WTC11 (cell line): ENCODE data around the gene FCHO1. TPM values are rescaled to one million over a fixed set of nuclear protein-coding genes. Genes with fewer than 3 reads are reported as not detected.

Experiments used
- ATAC-seq: fragments of 200-7000 bp; cut with Tn5 transposase; 2 replicates; pipeline ENCODE4 v1.10.0; 2021; ENCODE audit warnings: mild to moderate bottlenecking, moderate library complexity
- CTCF ChIA-PET: fragments of 300-600 bp; sonication (Branson Sonifier 250); formaldehyde crosslinking; loops from one replicate; lab custom pipeline; 2021; ENCODE audit warnings: antibody characterized with exemption; lab: Charles Lee
- POLR2A ChIA-PET: fragments of 350-600 bp; sonication (Branson Sonifier 250); formaldehyde crosslinking; loops from one replicate; lab custom pipeline; 2021; ENCODE audit warnings: antibody characterized with exemption; lab: Charles Lee
- DNase-seq: peaks from one replicate; pipeline ENCODE4 v3.0.0; 2021; ENCODE audit warnings: low spot score
- H3K27ac Mint-ChIP-seq: 2 replicates; pipeline ENCODE4 v1.8.0; 2021; ENCODE audit warnings: mixed read lengths
- H3K27me3 Mint-ChIP-seq: 2 replicates; pipeline ENCODE4 v1.8.0; 2021; ENCODE audit warnings: low read depth, mild to moderate bottlenecking, moderate library complexity, mixed read lengths
- H3K36me3 Mint-ChIP-seq: 2 replicates; pipeline ENCODE4 v1.8.0; 2021; ENCODE audit warnings: mixed read lengths
- H3K4me1 Mint-ChIP-seq: 2 replicates; pipeline ENCODE4 v1.8.0; 2022; ENCODE audit warnings: mixed read lengths
- H3K4me3 Mint-ChIP-seq: 2 replicates; pipeline ENCODE4 v1.8.0; 2021; ENCODE audit warnings: mild to moderate bottlenecking, moderate library complexity, mixed read lengths
- H3K9me3 Mint-ChIP-seq: 2 replicates; pipeline ENCODE4 v1.8.0; 2021; ENCODE audit warnings: mixed read lengths
- ESRRA ChIP-seq: sonication (generic); formaldehyde crosslinking; IDR thresholded peaks from 2 replicates; pipeline ENCODE4 v1.8.1; 2022; ENCODE audit warnings: mild to moderate bottlenecking, missing genetic modification reagents, borderline replicate concordance
- FOXK1 ChIP-seq: sonication (generic); formaldehyde crosslinking; IDR thresholded peaks from 2 replicates; pipeline ENCODE4 v1.8.0; 2022; ENCODE audit warnings: mild to moderate bottlenecking, moderate library complexity, missing genetic modification reagents
- NFATC4 ChIP-seq: fragments of 250-450 bp; sonication (Bioruptor Pico); IDR thresholded peaks from 2 replicates; pipeline ENCODE4 v1.9.0; 2021; ENCODE audit warnings: mild to moderate bottlenecking
- NFE2L1 ChIP-seq: sonication (generic); formaldehyde crosslinking; IDR thresholded peaks from 2 replicates; pipeline ENCODE4 v1.8.1; 2023; ENCODE audit warnings: missing genetic modification reagents
- NR1H2 ChIP-seq: sonication (generic); formaldehyde crosslinking; IDR thresholded peaks from 2 replicates; pipeline ENCODE4 v1.9.0; 2021; ENCODE audit warnings: mild to moderate bottlenecking, moderate library complexity, missing genetic modification reagents
- ZNF263 ChIP-seq: sonication (generic); formaldehyde crosslinking; IDR thresholded peaks from 2 replicates; pipeline ENCODE4 v1.8.1; 2022; ENCODE audit warnings: low read depth, mild to moderate bottlenecking, moderate library complexity, missing genetic modification reagents
- ZNF317 ChIP-seq: sonication (generic); formaldehyde crosslinking; IDR thresholded peaks from 2 replicates; pipeline ENCODE4 v1.8.1; 2023; ENCODE audit warnings: low read depth, mild to moderate bottlenecking, moderate library complexity, missing genetic modification reagents, borderline replicate concordance
- ZNF423 ChIP-seq: fragments of 250-450 bp; sonication (Bioruptor Pico); IDR thresholded peaks from 2 replicates; pipeline ENCODE4 v2.1.2; 2022; ENCODE audit warnings: mild to moderate bottlenecking, moderate library complexity
- total RNA-seq: library from RNA; stranded (reverse); gene quantifications from 3 replicates; pipeline ENCODE4 v1.2.3, GENCODE V29; 2021
- TF ChIP-seq, protein P1 (sequence below): sonication (generic); formaldehyde crosslinking; IDR thresholded peaks from 2 replicates; pipeline ENCODE4 v1.8.1; 2022; ENCODE audit warnings: mild to moderate bottlenecking, moderate library complexity, missing genetic modification reagents
- TF ChIP-seq, protein P2 (sequence below): sonication (generic); formaldehyde crosslinking; IDR thresholded peaks from 2 replicates; pipeline ENCODE4 v1.8.0; 2023; ENCODE audit warnings: mild to moderate bottlenecking, missing genetic modification reagents
- TF ChIP-seq, protein P3 (sequence below): sonication (generic); formaldehyde crosslinking; IDR thresholded peaks from 2 replicates; pipeline ENCODE4 v1.8.0; 2023; ENCODE audit warnings: missing genetic modification reagents, mild to moderate bottlenecking, borderline replicate concordance
- TF ChIP-seq, protein P4 (sequence below): sonication (generic); formaldehyde crosslinking; IDR thresholded peaks from 2 replicates; pipeline ENCODE4 v1.8.0; 2023; ENCODE audit warnings: missing genetic modification reagents
- TF ChIP-seq, protein P5 (sequence below): sonication (generic); formaldehyde crosslinking; IDR thresholded peaks from 2 replicates; pipeline ENCODE4 v1.8.1; 2023; ENCODE audit warnings: mild to moderate bottlenecking, missing genetic modification reagents, moderate library complexity

FCHO1 gene
- total RNA-seq, 1 experiment from 2014 or later: 26.8 TPM

DNA sequence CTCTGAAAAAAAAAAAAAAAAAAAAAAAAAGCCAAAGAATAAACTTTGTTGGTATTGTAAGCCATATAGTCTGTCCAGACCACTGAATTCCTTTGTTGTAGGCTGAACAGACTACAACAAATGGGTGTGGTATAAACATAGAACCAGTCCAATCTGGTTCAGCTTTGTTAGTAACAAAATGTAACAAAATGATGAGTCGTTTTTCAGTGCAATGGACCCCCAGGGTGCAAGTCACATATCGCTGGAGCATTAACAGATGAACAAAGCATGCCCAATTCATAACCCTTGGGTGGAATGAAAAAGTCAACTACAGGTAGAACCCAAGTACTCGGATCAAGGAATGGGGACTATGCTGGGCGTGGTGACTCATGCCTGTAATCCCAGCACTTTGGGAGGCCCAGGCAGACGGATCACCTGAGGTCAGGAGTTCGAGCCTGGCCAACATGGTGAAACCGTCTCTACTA is 13.6 kb upstream of the FCHO1 start:
- no peak for ATAC-seq
- peak overlapping the region; percentile 49 for H3K27ac Mint-ChIP-seq
- CTCF ChIA-PET: interaction anchor here (2.5 to 4.0 kb wide), 2 partner anchors 12 to 29 kb away, joined by 11 to 16 read pairs; no protein-coding TSS in a partner anchor

DNA sequence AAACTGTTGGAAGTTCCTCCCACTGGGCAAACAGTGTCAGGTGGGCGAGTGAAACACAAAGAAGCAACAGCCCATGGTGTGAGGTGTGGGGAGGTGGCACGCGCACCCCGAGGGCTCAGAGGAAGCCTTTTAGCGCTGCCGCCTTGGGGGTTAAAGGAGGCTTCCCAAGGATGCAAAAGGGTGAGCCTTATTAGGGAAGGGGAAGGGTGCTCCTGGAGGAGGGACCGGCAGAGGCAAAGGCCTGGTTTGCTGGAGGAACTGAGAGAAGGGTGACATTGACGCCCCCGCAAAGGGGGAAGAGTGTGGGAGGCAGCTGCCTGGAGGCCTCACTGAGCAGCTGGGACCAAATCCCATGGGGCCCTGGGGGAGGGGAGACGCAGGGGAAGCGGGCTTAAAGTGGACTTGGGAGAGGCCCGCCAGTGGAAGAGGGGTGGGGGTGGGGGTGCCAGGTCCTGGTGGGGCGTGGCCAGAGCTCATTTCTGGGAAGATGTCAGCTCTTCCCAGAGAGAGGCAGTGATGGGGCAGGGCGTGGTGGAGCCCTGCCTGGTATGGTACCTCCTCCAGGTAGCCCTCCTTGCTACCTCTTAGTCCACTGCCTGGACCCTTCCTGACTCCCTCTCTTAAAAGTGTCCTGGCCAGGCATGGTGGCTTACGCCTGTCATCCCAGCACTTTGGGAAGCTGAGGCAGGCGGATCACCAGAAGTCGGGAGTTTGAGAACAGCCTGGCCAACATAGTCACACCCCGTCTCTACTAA is 12.0 kb upstream of the FCHO1 start:
- no peak overlapping the region for H3K27ac Mint-ChIP-seq
- DNase-seq (no peak), ATAC-seq (peak; percentile 55)
- H3K9me3 Mint-ChIP-seq: peaks cover 9% of the 10 kb centered on the region
- H3K27me3 Mint-ChIP-seq: peaks cover 4% of the 10 kb centered on the region; the same call in 1 of the 2 replicates
- H3K36me3 Mint-ChIP-seq: peaks cover 15% of the 10 kb centered on the region
- TF ChIP-seq ZNF317 (CRISPR knock-in tag) (no peak), NFATC4 (no peak), ZNF263 (CRISPR knock-in tag) (0 out of 2 replicates have a peak, but pooled peaks have one; percentile 21), NR1H2 (no peak)
- TF ChIP-seq, protein P1, sequence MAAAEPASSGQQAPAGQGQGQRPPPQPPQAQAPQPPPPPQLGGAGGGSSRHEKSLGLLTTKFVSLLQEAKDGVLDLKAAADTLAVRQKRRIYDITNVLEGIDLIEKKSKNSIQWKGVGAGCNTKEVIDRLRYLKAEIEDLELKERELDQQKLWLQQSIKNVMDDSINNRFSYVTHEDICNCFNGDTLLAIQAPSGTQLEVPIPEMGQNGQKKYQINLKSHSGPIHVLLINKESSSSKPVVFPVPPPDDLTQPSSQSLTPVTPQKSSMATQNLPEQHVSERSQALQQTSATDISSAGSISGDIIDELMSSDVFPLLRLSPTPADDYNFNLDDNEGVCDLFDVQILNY (CRISPR knock-in tag): no peak
- TF ChIP-seq, protein P2, sequence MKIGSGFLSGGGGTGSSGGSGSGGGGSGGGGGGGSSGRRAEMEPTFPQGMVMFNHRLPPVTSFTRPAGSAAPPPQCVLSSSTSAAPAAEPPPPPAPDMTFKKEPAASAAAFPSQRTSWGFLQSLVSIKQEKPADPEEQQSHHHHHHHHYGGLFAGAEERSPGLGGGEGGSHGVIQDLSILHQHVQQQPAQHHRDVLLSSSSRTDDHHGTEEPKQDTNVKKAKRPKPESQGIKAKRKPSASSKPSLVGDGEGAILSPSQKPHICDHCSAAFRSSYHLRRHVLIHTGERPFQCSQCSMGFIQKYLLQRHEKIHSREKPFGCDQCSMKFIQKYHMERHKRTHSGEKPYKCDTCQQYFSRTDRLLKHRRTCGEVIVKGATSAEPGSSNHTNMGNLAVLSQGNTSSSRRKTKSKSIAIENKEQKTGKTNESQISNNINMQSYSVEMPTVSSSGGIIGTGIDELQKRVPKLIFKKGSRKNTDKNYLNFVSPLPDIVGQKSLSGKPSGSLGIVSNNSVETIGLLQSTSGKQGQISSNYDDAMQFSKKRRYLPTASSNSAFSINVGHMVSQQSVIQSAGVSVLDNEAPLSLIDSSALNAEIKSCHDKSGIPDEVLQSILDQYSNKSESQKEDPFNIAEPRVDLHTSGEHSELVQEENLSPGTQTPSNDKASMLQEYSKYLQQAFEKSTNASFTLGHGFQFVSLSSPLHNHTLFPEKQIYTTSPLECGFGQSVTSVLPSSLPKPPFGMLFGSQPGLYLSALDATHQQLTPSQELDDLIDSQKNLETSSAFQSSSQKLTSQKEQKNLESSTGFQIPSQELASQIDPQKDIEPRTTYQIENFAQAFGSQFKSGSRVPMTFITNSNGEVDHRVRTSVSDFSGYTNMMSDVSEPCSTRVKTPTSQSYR: no peak
- peaks cover 5% of the 10 kb centered on the region; the same call in 1 of the 2 replicates for H3K4me1 Mint-ChIP-seq
- CTCF ChIA-PET: interaction anchor here (0.6 to 4.0 kb wide), 6 partner anchors 13 to 95 kb away, joined by 3 to 16 read pairs (median 4); no protein-coding TSS in a partner anchor
- POLR2A ChIA-PET: interaction anchor here (0.5 to 0.7 kb wide), 3 partner anchors 23 to 160 kb away, joined by 3 to 4 read pairs (median 3); no protein-coding TSS in a partner anchor
- no peak overlapping the region for H3K4me3 Mint-ChIP-seq

More for the DNA sequence above, 13.6 kb upstream of the FCHO1 start:
- H3K9me3 Mint-ChIP-seq: peaks cover 9% of the 10 kb centered on the region
- H3K4me1 Mint-ChIP-seq: peaks cover 5% of the 10 kb centered on the region; the same call in 1 of the 2 replicates
- TF ChIP-seq ESRRA (no peak), NFE2L1 (no peak), FOXK1 (CRISPR knock-in tag) (no peak), ZNF423 (CRISPR knock-in tag) (no peak)
- TF ChIP-seq, protein P3, sequence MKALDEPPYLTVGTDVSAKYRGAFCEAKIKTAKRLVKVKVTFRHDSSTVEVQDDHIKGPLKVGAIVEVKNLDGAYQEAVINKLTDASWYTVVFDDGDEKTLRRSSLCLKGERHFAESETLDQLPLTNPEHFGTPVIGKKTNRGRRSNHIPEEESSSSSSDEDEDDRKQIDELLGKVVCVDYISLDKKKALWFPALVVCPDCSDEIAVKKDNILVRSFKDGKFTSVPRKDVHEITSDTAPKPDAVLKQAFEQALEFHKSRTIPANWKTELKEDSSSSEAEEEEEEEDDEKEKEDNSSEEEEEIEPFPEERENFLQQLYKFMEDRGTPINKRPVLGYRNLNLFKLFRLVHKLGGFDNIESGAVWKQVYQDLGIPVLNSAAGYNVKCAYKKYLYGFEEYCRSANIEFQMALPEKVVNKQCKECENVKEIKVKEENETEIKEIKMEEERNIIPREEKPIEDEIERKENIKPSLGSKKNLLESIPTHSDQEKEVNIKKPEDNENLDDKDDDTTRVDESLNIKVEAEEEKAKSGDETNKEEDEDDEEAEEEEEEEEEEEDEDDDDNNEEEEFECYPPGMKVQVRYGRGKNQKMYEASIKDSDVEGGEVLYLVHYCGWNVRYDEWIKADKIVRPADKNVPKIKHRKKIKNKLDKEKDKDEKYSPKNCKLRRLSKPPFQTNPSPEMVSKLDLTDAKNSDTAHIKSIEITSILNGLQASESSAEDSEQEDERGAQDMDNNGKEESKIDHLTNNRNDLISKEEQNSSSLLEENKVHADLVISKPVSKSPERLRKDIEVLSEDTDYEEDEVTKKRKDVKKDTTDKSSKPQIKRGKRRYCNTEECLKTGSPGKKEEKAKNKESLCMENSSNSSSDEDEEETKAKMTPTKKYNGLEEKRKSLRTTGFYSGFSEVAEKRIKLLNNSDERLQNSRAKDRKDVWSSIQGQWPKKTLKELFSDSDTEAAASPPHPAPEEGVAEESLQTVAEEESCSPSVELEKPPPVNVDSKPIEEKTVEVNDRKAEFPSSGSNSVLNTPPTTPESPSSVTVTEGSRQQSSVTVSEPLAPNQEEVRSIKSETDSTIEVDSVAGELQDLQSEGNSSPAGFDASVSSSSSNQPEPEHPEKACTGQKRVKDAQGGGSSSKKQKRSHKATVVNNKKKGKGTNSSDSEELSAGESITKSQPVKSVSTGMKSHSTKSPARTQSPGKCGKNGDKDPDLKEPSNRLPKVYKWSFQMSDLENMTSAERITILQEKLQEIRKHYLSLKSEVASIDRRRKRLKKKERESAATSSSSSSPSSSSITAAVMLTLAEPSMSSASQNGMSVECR: no peak
- TF ChIP-seq, protein P4, sequence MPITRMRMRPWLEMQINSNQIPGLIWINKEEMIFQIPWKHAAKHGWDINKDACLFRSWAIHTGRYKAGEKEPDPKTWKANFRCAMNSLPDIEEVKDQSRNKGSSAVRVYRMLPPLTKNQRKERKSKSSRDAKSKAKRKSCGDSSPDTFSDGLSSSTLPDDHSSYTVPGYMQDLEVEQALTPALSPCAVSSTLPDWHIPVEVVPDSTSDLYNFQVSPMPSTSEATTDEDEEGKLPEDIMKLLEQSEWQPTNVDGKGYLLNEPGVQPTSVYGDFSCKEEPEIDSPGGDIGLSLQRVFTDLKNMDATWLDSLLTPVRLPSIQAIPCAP: no peak
- TF ChIP-seq, protein P5, sequence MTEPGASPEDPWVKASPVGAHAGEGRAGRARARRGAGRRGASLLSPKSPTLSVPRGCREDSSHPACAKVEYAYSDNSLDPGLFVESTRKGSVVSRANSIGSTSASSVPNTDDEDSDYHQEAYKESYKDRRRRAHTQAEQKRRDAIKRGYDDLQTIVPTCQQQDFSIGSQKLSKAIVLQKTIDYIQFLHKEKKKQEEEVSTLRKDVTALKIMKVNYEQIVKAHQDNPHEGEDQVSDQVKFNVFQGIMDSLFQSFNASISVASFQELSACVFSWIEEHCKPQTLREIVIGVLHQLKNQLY (CRISPR knock-in tag): no peak
- POLR2A ChIA-PET: interaction anchor here (0.7 kb wide), 1 partner anchor 104 kb away, joined by 6 read pairs; no protein-coding TSS in a partner anchor
- H3K36me3 Mint-ChIP-seq: peaks cover 24% of the 10 kb centered on the region
- no peak overlapping the region for H3K4me3 Mint-ChIP-seq
- H3K27me3 Mint-ChIP-seq: peaks cover 4% of the 10 kb centered on the region; the same call in 1 of the 2 replicates
- no peak for DNase-seq
